A549 treated with CpdA at 1 μM for 4 hours (cell line): ENCODE results near the gene TBC1D20. TPM values are rescaled to one million over a fixed set of nuclear protein-coding genes. Genes with fewer than 3 reads are reported as not detected.

Experiments
- total RNA-seq: library from RNA; stranded (reverse); fragments of 200-300 nt; extraction: Qiagen RNA extraction; gene quantifications from 5 replicates; pipeline ENCODE4 v1.2.3, GENCODE V29; 2022; ENCODE audit warnings: low read depth

Gene TBC1D20, protein sequence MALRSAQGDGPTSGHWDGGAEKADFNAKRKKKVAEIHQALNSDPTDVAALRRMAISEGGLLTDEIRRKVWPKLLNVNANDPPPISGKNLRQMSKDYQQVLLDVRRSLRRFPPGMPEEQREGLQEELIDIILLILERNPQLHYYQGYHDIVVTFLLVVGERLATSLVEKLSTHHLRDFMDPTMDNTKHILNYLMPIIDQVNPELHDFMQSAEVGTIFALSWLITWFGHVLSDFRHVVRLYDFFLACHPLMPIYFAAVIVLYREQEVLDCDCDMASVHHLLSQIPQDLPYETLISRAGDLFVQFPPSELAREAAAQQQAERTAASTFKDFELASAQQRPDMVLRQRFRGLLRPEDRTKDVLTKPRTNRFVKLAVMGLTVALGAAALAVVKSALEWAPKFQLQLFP
- 33.0 to 37.0 TPM (median 35.0 TPM) in 5 replicates for total RNA-seq

GRCh38 chr20:462199-462991, at the start of gene TBC1D20:
TBC1D20 (minus strand) TSS chr20:462533; CDS start chr20:462405, 128 bp downstream.

GRCh38 chr20:407953-408842, 54.1 kb downstream of the TBC1D20 start, which contains the start of gene RBCK1:
RBCK1 (plus strand) TSS chr20:408299; CDS start chr20:408758, 459 bp downstream.

Other genes starting within 250 kb of the TBC1D20 start
- gene DEFB129, start 235.3 kb downstream of the TBC1D20 start, total RNA-seq: not detected in 5 replicates
- gene DEFB132, start 204.8 kb downstream of the TBC1D20 start, total RNA-seq: not detected in 5 replicates
- 10.5 to 11.8 TPM (median 10.9 TPM) in 5 replicates for gene C20orf96, start 171.8 kb downstream of the TBC1D20 start, total RNA-seq
- 18.6 to 22.8 TPM (median 20.8 TPM) in 5 replicates for gene ZCCHC3, start 165.0 kb downstream of the TBC1D20 start, total RNA-seq
- 17.3 to 28.9 TPM (median 27.9 TPM) in 5 replicates for gene SOX12, start 137.0 kb downstream of the TBC1D20 start, total RNA-seq
- gene NRSN2, start 115.4 kb downstream of the TBC1D20 start, total RNA-seq: 56.4 to 63.1 TPM (median 60.3 TPM) in 5 replicates
- gene TRIB3, start 81.8 kb downstream of the TBC1D20 start, total RNA-seq: 40.2 to 53.1 TPM (median 51.9 TPM) in 5 replicates
- gene RBCK1, start 54.2 kb downstream of the TBC1D20 start, total RNA-seq: 105 to 149 TPM (median 141 TPM) in 5 replicates
- 146 to 171 TPM (median 156 TPM) in 5 replicates for gene CSNK2A1, start 81.3 kb upstream of the TBC1D20 start, total RNA-seq
- not detected in 5 replicates for gene TCF15, start 147.8 kb upstream of the TBC1D20 start, total RNA-seq
- 278 to 327 TPM (median 283 TPM) in 5 replicates for gene SRXN1, start 190.7 kb upstream of the TBC1D20 start, total RNA-seq
- not detected in 5 replicates for gene SCRT2, start 213.3 kb upstream of the TBC1D20 start, total RNA-seq